ENCODE results near the gene ARSB. TPM values are rescaled to one million over a fixed set of nuclear protein-coding genes. Genes with fewer than 3 reads are reported as not detected.

The ARSB gene
- total and polyA plus RNA-seq, 2 donors (not counting 1 experiment from before 2014, with no cell fraction given), result 4.6 to 9.8 TPM

DNA sequence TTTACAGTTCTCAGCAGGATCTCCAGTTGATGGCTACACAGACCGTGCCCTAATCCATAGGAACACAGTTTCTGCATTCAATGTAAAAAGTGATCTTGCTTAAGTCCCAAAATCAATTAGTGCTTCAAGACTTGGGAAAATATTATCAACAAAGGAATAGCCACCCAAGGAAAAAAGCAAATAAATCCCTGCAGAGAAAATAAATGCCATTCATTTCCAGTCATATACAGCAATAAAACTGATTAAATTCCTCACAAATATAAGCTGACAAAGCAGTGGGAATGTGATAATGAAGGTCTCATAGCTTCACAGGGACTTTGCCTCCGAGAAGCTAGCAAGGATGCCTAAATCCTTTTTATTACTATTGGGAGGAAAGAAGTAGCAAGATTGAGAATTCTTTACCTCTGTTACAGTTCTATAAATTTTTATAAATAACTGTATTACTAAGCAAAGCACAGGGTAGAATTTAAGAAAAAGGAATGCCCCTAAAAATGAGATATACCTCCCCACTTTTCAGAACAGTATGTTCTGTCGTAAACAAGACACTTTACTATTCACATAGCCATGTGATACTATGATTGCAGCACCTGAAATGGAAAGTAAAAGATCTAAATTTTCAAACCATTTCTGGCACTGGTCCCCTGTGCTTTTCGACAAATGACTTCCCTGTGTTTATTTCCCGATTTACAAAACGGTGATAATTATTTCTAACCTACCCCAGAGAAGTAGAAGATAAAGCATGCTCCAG, 59.8 kb downstream of the ARSB start:
- H3K4me1 Mint-ChIP-seq, result peaks cover 5% of the 10 kb centered on the region
- CTCF ChIA-PET, result interaction anchor here (1.0 kb wide), 1 partner anchor 289 kb away, joined by 3 read pairs; no protein-coding TSS in a partner anchor
- no peaks in the 10 kb centered on the region for H4K20me1 ChIP-seq (ENCODE audit: control insufficient read depth, insufficient read depth, low read length, poor library complexity, severe bottlenecking)

DNA sequence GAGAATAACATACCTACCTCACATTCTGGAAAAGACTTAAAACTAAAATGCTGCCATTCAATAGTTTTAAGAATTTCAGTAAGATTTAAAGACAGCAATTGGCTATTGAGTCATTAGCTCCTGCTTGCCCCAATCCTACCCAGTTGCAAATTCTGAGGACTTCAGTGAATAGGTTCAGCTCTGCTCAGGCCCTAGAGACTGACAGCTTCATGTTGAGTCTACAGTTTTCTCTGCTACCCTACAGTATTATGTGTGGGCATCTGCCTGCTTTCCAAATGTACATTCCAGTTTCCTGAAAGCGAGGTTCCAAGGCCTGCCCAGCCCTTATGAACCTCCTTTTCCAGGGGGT, 61.5 kb downstream of the ARSB start:
- no peaks in the 10 kb centered on the region for H3K9me3 ChIP-seq (ENCODE audit: control extremely low read depth in 1 of 3, control insufficient read depth in 2 of 3, insufficient read depth in 1 of 3, low read length in 2 of 3)
- H3K4me2 ChIP-seq (replicated peaks; ENCODE audit: low read depth, low read length, poor library complexity, severe bottlenecking), result no peak overlapping the region
- ChIA-PET CTCF (no interaction called here), POLR2A (no interaction called here)
- no peak overlapping the region for H3K27ac Mint-ChIP-seq
- H3K9me3 Mint-ChIP-seq (ENCODE audit: insufficient read depth), result no peaks in the 10 kb centered on the region
- H3K36me3 ChIP-seq (replicated peaks in 1 of 2; ENCODE audit: control extremely low read depth in 1 of 2, control insufficient read depth in 1 of 2, extremely low read depth in 1 of 2, insufficient read depth in 2 of 2, low read length in 1 of 2), result no peaks in the 10 kb centered on the region
- WGBS (ENCODE audit: insufficient coverage), result 100% methylated on average over 1 of the region's 1 CpG
- H3K4me1 Mint-ChIP-seq, result peaks cover 5% of the 10 kb centered on the region
- no peaks in the 10 kb centered on the region for H4K20me1 ChIP-seq (ENCODE audit: control insufficient read depth, insufficient read depth, low read length, poor library complexity, severe bottlenecking)
- no peaks in the 10 kb centered on the region for H3K79me2 ChIP-seq (ENCODE audit: control insufficient read depth, insufficient read depth, low read length)
- TF ChIP-seq CTCF (IDR thresholded peaks at IDR 0.05), result no peak
- no peaks in the 10 kb centered on the region for H3K27me3 Mint-ChIP-seq
- H3K27me3 ChIP-seq (replicated peaks in 1 of 4; ENCODE audit: control extremely low read depth in 1 of 4, control insufficient read depth in 3 of 4, insufficient read depth in 4 of 4, low read length in 3 of 4), result no peaks in the 10 kb centered on the region
- intact Hi-C loops (cut with micrococcal nuclease), result no loop called here
- DNase-seq (no peak), ATAC-seq (ENCODE audit: low read depth) (no peak)
- H3K9ac ChIP-seq (ENCODE audit: low read length), result no peak overlapping the region
- no peak overlapping the region for H3K4me3 ChIP-seq (ENCODE audit: control extremely low read depth in 1 of 5, extremely low read depth in 1 of 5, insufficient read depth in 1 of 5, low read depth in 2 of 5, low read length in 4 of 5)
- H3K4me1 ChIP-seq (ENCODE audit: control insufficient read depth in 2 of 2, insufficient read depth in 2 of 2, low read length in 2 of 2), result no peaks in the 10 kb centered on the region
- H3K4me3 Mint-ChIP-seq, result no peak overlapping the region
- H3K27ac ChIP-seq (ENCODE audit: low read length in 2 of 2), result no peak overlapping the region
- no peak overlapping the region for H2AFZ ChIP-seq (ENCODE audit: insufficient read depth, low read depth, low read length, poor library complexity, severe bottlenecking)

More for the DNA sequence above, 59.8 kb downstream of the ARSB start:
- Histone ChIP-seq H3K79me2 (ENCODE audit: control insufficient read depth, insufficient read depth, low read length) (no peaks in the 10 kb centered on the region), H3K4me3 (ENCODE audit: control extremely low read depth in 1 of 5, extremely low read depth in 1 of 5, insufficient read depth in 1 of 5, low read depth in 2 of 5, low read length in 4 of 5) (no peak overlapping the region), H3K4me2 (replicated peaks; ENCODE audit: low read depth, low read length, poor library complexity, severe bottlenecking) (no peak overlapping the region), H2AFZ (ENCODE audit: insufficient read depth, low read depth, low read length, poor library complexity, severe bottlenecking) (no peak overlapping the region), H3K9ac (ENCODE audit: low read length) (no peak overlapping the region), H3K27me3 (replicated peaks in 1 of 4; ENCODE audit: control extremely low read depth in 1 of 4, control insufficient read depth in 3 of 4, insufficient read depth in 4 of 4, low read length in 3 of 4) (no peaks in the 10 kb centered on the region), H3K4me1 (ENCODE audit: control insufficient read depth in 2 of 2, insufficient read depth in 2 of 2, low read length in 2 of 2) (no peaks in the 10 kb centered on the region), H3K36me3 (replicated peaks in 1 of 2; ENCODE audit: control extremely low read depth in 1 of 2, control insufficient read depth in 1 of 2, extremely low read depth in 1 of 2, insufficient read depth in 2 of 2, low read length in 1 of 2) (no peaks in the 10 kb centered on the region), H3K27ac (ENCODE audit: low read length in 2 of 2) (no peak overlapping the region), H3K9me3 (ENCODE audit: control extremely low read depth in 1 of 3, control insufficient read depth in 2 of 3, insufficient read depth in 1 of 3, low read length in 2 of 3) (no peaks in the 10 kb centered on the region)
- WGBS (ENCODE audit: insufficient coverage), result 100% methylated on average over 2 of the region's 6 CpGs
- H3K27me3 Mint-ChIP-seq, result no peaks in the 10 kb centered on the region
- no peaks in the 10 kb centered on the region for H3K9me3 Mint-ChIP-seq (ENCODE audit: insufficient read depth)
- H3K27ac Mint-ChIP-seq, result no peak overlapping the region
- POLR2A ChIA-PET, result interaction anchor here (0.7 kb wide), 1 partner anchor 18 kb away, joined by 3 read pairs; no protein-coding TSS in a partner anchor
- H3K4me3 Mint-ChIP-seq, result no peak overlapping the region
- intact Hi-C loops (cut with micrococcal nuclease), result no loop called here
- no peak for TF ChIP-seq EZH2 (IDR thresholded peaks at IDR 0.05; ENCODE audit: borderline replicate concordance, insufficient read depth, low read depth, low read length, poor library complexity, severe bottlenecking)
- ATAC-seq (ENCODE audit: low read depth) (no peak), DNase-seq (no peak)
